Muscle of leg (tissue), 11 donors: Measurements from ENCODE around the gene DNTT. TPM values are rescaled to one million over a fixed set of nuclear protein-coding genes. Genes with fewer than 3 reads are reported as not detected.
"Not testable (repeated sequence)": the region's sequence is repeated elsewhere in the genome, so short reads cannot be mapped to it uniquely, and the experiment has no call there.

ENCODE experiments used
- DNase-seq: peaks from one replicate; pipeline ENCODE4 v3.0.0; 2013
- H3K27ac ChIP-seq: one replicate; pipeline ENCODE4 v1.5.1; 2013; ENCODE audit warnings: mild to moderate bottlenecking, low read length, control low read depth
- H3K27me3 ChIP-seq: one replicate; pipeline ENCODE4 v1.6.1; 2013; ENCODE audit warnings: low read length; ENCODE audit not compliant: control insufficient read depth, insufficient read depth
- H3K36me3 ChIP-seq: one replicate; pipeline ENCODE4 v1.6.1; 2013; ENCODE audit warnings: low read length; ENCODE audit not compliant: control insufficient read depth, insufficient read depth
- H3K4me1 ChIP-seq: one replicate; pipeline ENCODE4 v1.6.1; 2013; ENCODE audit warnings: low read length; ENCODE audit not compliant: control insufficient read depth, insufficient read depth
- H3K4me3 ChIP-seq: one replicate; pipeline ENCODE4 v1.5.1; 2013; ENCODE audit warnings: low read length, control low read depth
- H3K9me3 ChIP-seq: replicated peaks from 2 replicates; pipeline ENCODE4 v1.6.1; 2013; ENCODE audit warnings: low read depth, low read length; ENCODE audit not compliant: control insufficient read depth
- WGBS: methylation state at CpG from one replicate; pipeline ENCODE4 v1.1.5; 2013; ENCODE audit warnings: missing lambda C conversion rate; ENCODE audit not compliant: insufficient coverage; 5-methylcytosine and 5-hydroxymethylcytosine counted together
- polyA plus RNA-seq, 8 donors: library from polyadenylated mRNA; unstranded; fragments of 120-200 nt; gene quantifications; one replicate each; pipeline versions ENCODE4 v1.2.1 to v1.2.3, GENCODE V29; 2013; ENCODE audit warnings: inconsistent platforms in 1 of 8, low replicate concordance in 1 of 8; ENCODE audit not compliant: insufficient read length in 8 of 8, insufficient read depth in 1 of 8
- total RNA-seq: library from RNA; stranded (reverse); fragments of 120-200 nt; gene quantifications from one replicate; pipeline ENCODE4 v1.2.4, GENCODE V29; 2013

The DNTT gene
- total and polyA plus RNA-seq, 9 donors = 0.08 to 0.39 (median 0.15) TPM; not detected in 1

DNA sequence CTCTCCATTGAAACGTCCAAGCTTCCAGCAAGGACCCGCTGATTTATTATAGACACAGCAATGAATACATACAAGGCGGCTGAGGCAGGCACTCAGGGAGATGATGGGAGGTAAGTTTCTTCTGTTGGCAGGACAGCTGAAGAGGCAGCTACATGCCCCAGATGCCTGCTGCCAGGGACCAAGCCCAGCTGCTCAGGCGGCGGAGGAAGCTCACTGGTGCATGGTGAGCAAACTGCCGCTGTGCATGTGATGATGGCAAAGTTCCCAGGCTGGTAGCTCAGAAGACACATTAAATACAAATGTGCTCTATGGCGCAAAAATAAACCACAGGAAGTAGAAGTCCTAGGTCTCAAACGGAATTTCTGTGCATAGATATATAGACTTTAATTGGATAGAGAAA is 2.3 kb downstream of the DNTT start:
- no peaks in the 10 kb centered on the region for H3K36me3 ChIP-seq
- 78% methylated on average over 5 of the region's 8 CpGs for WGBS
- H3K4me3 ChIP-seq = no peak overlapping the region
- peak; percentile 45 for DNase-seq
- no peaks in the 10 kb centered on the region for H3K9me3 ChIP-seq
- H3K27me3 ChIP-seq = peaks cover 3% of the 10 kb centered on the region
- no peaks in the 10 kb centered on the region for H3K4me1 ChIP-seq
- H3K27ac ChIP-seq = no peak overlapping the region

DNA sequence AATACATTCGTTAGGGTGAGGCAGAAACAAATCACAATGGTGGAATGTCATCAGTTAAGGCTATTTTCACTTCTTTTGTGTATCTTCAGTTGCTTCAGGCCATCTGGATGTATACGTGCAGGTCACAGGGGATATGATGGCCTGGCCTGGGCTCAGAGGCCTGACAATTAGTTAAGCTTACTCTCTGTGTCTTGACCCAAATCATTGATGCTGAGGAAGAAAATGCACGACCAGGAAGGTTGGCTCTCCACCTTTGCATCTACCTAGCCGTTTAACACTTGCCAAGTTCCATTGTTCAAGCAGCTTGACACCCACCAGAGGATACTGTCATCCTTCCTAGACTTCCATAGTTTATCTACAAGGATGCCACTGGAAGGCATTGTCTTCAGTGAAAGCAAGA is 4.6 kb downstream of the DNTT start:
- DNase-seq, H3K27me3 ChIP-seq, H3K9me3 ChIP-seq, H3K4me1 ChIP-seq, H3K27ac ChIP-seq, H3K4me3 ChIP-seq, H3K36me3 ChIP-seq: not testable (repeated sequence)
- 43% methylated on average over 4 of the region's 4 CpGs for WGBS

DNA sequence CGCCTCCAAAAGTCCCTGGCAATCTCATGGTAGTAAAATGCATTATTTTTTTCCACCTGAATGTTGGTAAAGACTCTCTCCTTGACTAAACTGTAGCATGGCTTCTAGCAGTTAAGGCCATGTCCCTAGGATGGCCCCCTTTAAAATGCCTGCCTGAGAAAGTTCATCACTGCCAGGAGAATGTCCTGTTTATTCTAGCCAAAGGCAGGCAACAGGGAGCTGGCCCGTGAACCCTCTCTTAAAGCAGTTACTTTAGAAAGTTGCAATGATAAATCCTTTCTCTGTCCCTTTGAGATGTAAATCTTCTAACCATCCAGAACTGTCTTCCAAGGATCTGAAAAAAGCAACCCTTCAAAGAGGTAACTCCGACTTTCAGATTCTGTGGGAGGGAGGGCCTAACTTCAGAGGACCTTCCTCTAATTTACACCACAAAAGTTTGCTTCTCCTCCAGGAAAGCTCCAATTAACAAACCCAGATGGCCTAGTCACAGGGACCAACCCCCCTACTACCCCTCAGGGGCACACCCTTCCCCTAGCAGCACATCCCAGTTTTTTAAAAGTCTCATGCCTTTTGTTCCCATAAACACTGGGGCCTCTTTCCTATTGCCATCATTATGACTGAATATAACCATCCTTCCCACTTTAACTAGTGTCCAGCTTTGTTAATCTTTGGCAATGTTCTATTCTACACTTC is 5.5 kb downstream of the DNTT start:
- H3K36me3 ChIP-seq = no peaks in the 10 kb centered on the region
- 40% methylated on average over 1 of the region's 3 CpGs for WGBS
- no peaks in the 10 kb centered on the region for H3K9me3 ChIP-seq
- no peaks in the 10 kb centered on the region for H3K4me1 ChIP-seq
- DNase-seq = peak; percentile 13
- H3K27me3 ChIP-seq = no peaks in the 10 kb centered on the region
- no peak overlapping the region for H3K27ac ChIP-seq
- H3K4me3 ChIP-seq = no peak overlapping the region

DNA sequence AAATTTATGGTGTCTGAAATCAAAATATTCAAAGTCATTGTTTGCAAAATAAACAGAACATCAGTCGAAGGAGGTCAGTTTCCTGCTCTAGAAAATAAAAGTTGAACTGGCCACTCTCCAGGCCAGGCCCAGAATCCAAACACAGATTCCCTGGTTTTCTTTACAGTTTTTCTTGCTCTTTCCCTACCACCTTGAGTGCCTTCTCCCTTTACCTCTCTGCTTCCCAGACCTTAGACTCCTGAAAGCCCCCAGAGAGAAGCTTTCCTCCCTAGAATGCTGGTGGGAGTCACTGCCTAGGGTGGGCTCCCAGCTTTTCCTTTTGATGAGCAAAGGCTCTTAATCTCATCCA is 6.1 kb downstream of the DNTT start:
- Histone ChIP-seq H3K4me3 (no peak overlapping the region), H3K9me3 (no peaks in the 10 kb centered on the region), H3K27me3 (no peaks in the 10 kb centered on the region), H3K36me3 (no peaks in the 10 kb centered on the region), H3K27ac (no peak overlapping the region), H3K4me1 (no peaks in the 10 kb centered on the region)
- 25% methylated on average over 1 of the region's 1 CpG for WGBS
- no peak for DNase-seq

DNA sequence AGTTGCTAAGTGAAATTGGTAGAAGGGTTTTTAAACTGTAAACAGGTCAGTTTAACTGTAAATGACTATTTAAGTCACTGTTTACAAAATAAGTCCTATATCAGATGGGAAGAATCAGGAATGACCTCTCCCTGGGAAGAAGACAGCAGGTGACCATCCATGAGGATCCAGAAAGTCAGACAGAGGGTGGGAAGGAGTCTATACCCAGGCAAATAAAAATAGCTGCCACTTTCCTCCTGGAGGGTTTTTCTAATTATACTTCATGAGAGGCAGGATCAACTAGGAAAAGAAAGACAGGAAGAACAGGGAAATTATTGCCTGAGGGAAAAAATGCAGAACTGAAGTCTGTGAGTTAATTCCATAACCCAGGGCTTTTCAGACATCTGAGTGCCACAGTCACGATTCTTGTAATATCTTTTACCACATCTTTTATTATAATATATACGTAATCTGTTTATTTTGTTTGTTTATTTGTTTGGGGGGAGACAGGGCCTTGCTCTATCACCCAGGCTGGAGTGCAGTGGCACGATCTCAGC is 7.0 kb downstream of the DNTT start:
- Histone ChIP-seq H3K9me3 (no peaks in the 10 kb centered on the region), H3K4me3 (no peak overlapping the region), H3K27me3 (peaks cover 1% of the 10 kb centered on the region), H3K27ac (no peak overlapping the region), H3K4me1 (no peaks in the 10 kb centered on the region), H3K36me3 (no peaks in the 10 kb centered on the region)
- DNase-seq = no peak
- no CpG with 5 or more reads among the region's 3 CpGs for WGBS

DNA sequence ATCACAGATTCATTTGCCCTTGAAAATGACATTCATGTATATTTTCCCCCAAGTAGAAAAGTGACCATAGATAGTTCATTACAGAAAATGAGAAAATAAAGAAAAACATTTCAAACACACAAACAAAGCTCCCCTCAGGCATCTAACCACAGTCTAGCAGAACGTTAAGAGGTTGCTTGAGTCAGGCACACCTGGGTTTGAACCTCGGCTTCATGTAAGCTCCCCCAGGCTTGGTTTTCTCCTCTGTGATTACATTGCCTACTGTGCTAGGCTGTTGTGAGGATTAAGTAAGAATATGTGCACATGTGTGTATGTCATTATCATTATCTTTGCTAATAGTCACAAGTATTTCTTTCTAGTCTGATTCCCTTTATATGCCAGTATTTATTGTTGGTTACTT is 9.1 kb downstream of the DNTT start:
- 40% methylated on average over 2 of the region's 2 CpGs for WGBS
- H3K36me3 ChIP-seq = no peaks in the 10 kb centered on the region
- no peak overlapping the region for H3K4me3 ChIP-seq
- H3K9me3 ChIP-seq = no peaks in the 10 kb centered on the region
- H3K27ac ChIP-seq = no peak overlapping the region
- H3K4me1 ChIP-seq = no peaks in the 10 kb centered on the region
- peaks cover 2% of the 10 kb centered on the region for H3K27me3 ChIP-seq
- no peak for DNase-seq

DNA sequence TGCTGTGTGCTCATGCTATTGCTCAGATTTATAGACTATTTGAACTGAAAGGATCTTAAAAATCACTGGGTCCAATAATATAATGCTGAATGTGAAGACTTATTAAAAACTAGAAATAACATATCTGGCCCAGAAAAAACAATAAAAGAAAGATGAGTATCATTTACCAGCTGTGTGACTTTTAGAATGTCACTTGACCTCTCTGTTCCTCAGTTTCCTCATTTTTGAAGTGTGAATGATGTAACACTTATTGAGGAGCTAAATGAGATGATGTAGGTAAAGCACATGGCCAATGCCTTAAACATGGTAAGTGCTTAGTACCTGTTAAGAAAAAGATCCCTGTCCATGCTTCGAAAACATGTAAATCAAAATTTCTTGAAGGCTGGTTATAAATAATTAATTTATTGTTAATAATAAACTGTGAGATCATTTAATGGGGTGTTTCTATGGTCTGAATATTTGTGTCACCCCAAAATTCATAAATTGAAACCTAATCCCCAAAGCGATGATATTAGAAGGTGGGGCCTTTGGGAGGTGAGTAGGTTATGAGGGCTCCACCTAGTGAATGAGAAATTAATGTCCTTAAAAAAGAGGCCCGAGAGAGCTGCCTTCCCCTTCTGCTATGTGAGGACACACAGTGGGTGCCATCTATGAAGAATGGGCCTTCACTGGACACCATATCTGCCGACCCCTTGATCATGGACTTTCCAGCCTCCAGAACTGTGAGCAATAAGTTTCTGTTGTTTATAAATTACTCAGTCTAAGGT is 13.0 kb downstream of the DNTT start:
- no peak overlapping the region for H3K4me3 ChIP-seq
- WGBS = 67% methylated on average over 1 of the region's 4 CpGs
- H3K27me3 ChIP-seq = peaks cover 4% of the 10 kb centered on the region
- no peaks in the 10 kb centered on the region for H3K36me3 ChIP-seq
- no peak for DNase-seq
- H3K9me3 ChIP-seq = no peaks in the 10 kb centered on the region
- H3K27ac ChIP-seq = no peak overlapping the region
- H3K4me1 ChIP-seq = no peaks in the 10 kb centered on the region

DNA sequence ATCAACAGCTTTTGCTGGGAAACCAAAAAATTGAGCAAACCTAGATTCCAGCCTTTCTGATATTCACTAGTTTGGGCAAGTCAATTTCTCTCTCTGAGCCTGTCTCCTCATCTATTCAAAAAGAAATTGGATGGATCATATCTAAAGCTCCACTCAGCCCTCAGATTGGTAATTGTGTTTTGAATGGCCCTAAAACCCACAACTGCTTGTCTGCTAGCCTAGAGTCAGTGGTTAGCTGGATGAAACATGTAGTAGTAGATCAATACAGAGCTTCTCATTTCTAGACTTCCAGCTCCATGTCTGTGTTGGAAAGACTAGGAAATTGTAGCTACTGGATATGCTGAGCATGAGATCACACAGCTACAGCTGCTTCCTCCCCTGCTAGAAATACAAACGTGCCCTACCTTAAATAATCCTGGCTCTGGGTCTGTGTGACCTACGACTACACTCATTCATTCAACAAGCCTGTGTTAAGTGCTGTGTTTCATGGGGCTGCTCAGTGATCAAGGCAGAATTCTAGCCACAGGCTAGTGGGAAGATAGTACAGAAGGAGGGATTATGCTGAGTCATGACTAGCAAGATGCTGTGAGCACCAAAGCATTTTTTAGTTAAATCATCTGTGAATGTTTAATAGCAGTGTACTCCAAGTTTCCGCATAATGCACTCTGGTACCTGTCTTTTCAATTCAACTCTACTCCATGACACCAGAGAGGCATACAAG is 15.7 kb downstream of the DNTT start:
- Histone ChIP-seq H3K27me3 (peaks cover 7% of the 10 kb centered on the region), H3K9me3 (no peaks in the 10 kb centered on the region), H3K27ac (no peak overlapping the region), H3K4me3 (no peak overlapping the region), H3K4me1 (no peaks in the 10 kb centered on the region), H3K36me3 (no peaks in the 10 kb centered on the region)
- peak; percentile 25 for DNase-seq
- no CpG with 5 or more reads among the region's 3 CpGs for WGBS

DNA sequence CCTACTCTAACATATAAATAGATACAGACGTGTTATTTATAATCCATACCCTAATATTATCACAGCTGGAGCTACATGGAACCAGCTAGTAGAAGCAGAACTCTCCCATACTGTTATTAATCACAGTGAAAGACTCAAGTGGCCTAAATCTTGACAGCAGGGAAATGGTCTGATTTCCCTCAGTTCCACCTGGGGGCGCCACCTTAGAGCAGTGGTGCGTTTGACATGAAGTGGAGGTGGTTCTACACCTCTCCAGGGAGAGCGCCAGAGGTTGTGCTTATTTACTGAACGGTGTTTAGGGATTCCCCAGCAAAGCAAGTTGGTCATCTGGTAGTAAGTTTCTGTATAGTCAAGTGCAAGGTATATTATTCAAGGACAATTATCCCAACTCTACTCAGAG is 17.6 kb downstream of the DNTT start:
- H3K4me3 ChIP-seq = no peak overlapping the region
- peaks cover 5% of the 10 kb centered on the region for H3K27me3 ChIP-seq
- 27% methylated on average over 2 of the region's 5 CpGs for WGBS
- no peak for DNase-seq
- H3K27ac ChIP-seq = no peak overlapping the region
- no peaks in the 10 kb centered on the region for H3K36me3 ChIP-seq
- no peaks in the 10 kb centered on the region for H3K9me3 ChIP-seq
- no peaks in the 10 kb centered on the region for H3K4me1 ChIP-seq

DNA sequence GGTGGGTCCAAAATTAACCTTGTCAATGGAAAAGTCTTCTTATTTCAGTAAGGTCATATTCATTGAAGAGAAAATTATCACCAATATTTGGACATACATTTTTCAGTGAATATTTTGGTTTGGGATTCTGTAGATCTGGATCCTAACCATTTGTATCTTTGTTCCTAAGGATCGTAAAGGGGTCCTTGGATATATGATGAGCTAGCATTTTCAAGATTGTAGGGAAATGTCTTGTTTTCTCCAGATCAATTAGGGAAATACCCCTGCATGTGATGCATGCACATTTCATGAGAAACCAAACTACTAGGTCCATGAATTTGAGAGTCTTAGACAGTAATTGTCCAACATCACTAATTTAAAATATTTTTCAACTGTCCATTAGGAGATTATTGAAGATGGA is 18.0 kb downstream of the DNTT start:
- DNase-seq = no peak
- no peaks in the 10 kb centered on the region for H3K9me3 ChIP-seq
- H3K4me1 ChIP-seq = no peaks in the 10 kb centered on the region
- H3K27me3 ChIP-seq = peaks cover 5% of the 10 kb centered on the region
- no peak overlapping the region for H3K4me3 ChIP-seq
- no peak overlapping the region for H3K27ac ChIP-seq
- WGBS = no CpG with 5 or more reads among the region's 1 CpG
- H3K36me3 ChIP-seq = no peaks in the 10 kb centered on the region
